Activated CD4-positive, alpha-beta T cell treated with anti-CD3 and anti-CD28 coated beads, Interleukin-2, amount 50 U/mL, for 24 hours (primary cell): ENCODE measurements around the gene RRM1.
"Not testable (repeated sequence)": the region's sequence is repeated elsewhere in the genome, so short reads cannot be mapped to it uniquely, and the experiment has no call there.

Experiments
- DNase-seq, 2 donors: peaks; one replicate each; pipeline ENCODE4 v3.0.0-alpha.2; 2020; ENCODE audit warnings: low read depth in 1 of 2, low spot score in 1 of 2

Gene RRM1

GRCh38 chr11:4094348-4095291 lies at the start of gene RRM1:
RRM1 (plus strand) TSS chr11:4094799; CDS start chr11:4095013, 214 bp downstream.
- peak; percentile 92 to 93 for DNase-seq

DNA sequence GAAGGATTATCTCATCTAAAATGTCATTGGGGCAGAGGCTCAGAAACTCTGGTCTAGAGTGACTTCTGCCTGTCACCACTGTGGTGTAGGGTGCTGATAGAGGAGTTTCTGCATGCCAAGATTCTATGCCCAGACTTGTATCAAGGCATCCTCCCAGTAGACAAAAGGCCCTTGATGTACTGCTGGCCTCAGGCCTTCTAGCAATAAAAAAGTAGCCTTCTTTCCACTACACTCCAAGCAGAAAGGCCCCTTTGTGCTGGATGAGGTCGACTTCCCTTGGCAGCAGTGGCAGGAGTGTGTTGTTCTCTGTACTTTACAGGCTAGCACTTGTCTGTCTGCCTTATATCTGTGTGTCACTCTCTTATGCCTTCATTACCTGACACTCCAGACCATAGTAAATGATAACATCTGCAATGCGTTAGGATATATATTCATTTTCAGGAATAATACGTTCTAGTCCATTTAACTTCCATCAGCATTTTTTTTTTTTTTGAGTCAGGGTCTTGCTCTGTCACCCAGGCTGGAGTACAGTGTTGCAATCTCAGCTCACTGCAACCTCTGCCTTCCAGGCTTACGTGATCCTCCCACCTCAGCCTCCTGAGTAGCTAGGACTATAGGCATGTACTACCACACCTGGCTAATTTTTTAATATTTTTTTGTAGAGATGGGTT lies 49.5 kb upstream of the RRM1 start:
- DNase-seq = no peak

- DNase-seq = no peak
Observed at GRCh38 chr11:4048340-4048739, 46.3 kb upstream of the RRM1 start.

GRCh38 chr11:4049006-4049405 lies 45.6 kb upstream of the RRM1 start:
- no peak for DNase-seq

DNA sequence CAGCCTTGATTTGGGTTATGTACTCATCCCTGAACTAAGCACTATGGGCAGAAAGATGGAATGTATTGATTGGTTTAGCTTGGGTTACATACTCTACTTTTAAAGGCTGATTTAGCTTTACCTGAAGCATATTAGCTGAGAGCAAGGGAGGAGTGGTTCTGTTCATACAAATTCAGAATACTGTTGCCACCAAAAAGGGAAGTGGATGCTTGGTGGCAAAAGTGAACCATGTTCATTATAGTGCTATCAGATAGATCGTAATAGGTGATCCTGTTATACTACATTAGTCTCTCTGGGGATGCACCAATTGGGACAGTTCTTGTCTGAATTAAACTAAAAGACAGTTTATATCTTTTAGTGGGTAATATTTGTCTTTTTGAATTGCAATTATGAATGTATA lies 44.5 kb upstream of the RRM1 start:
- DNase-seq = no peak

DNA sequence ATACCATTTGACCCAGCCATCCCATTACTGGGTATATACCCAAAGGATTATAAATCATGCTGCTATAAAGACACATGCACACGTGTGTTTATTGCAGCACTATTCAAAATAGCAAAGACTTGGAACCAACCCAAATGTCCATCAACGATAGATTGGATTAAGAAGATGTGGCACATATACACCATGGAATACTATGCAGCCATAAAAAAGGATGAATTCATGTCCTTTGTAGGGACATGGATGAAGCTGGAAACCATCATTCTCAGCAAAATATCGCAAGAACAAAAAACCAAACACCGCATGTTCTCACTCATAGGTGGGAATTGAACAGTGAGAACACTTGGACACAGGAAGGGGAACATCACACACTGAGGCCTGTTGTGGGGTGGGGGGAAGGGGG lies 41.4 kb upstream of the RRM1 start:
- DNase-seq = not testable (repeated sequence)

- no peak for DNase-seq
Observed at GRCh38 chr11:4054643-4055042, 40.0 kb upstream of the RRM1 start.

GRCh38 chr11:4059424-4059823 lies 35.2 kb upstream of the RRM1 start:
- DNase-seq = no peak

DNA sequence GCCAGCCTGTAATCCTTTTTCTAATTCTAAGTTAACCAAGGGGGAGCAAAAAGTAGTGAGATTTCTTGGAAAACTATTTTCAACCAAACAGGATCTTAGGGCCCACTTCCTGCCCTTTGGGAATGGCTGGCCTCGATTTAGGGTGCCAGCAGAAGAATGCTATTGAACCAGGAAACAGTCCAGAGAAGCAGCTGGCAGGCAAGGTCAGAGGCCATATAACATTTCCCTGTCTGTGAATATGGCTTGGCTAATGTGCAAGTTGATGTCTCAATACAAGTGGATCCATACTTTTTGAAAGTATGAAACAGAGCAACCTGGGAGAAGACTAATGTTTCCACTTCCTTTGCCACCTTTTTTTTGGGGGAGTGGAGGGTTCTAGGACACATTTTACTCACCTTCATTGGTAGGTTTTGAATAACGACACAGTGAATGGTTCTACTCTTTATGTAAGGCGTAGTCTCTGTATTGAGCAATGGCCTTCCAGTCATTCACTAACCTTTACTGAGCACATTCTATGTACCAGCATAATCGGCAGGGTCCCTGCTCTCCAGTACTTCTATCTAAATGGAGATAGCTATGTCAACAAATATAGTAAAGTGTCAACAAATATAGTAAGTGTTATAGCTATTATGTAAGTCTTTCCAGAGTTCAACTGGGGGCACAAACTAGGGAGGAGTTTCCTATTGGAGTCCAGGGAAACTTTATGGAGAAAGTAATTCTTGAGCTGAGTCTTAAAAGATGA lies 34.2 kb upstream of the RRM1 start:
- DNase-seq = no peak

GRCh38 chr11:4061700-4062099 lies 32.9 kb upstream of the RRM1 start:
- no peak for DNase-seq

GRCh38 chr11:4063348-4063747 lies 31.3 kb upstream of the RRM1 start:
- no peak for DNase-seq

- no peak for DNase-seq
Observed at GRCh38 chr11:4064278-4064955, 30.2 kb upstream of the RRM1 start.

GRCh38 chr11:4065086-4065485 lies 29.5 kb upstream of the RRM1 start:
- no peak for DNase-seq

GRCh38 chr11:4065601-4066377 lies 28.8 kb upstream of the RRM1 start:
- DNase-seq = no peak

- DNase-seq = no peak
Observed at GRCh38 chr11:4066910-4067309, 27.7 kb upstream of the RRM1 start.

DNA sequence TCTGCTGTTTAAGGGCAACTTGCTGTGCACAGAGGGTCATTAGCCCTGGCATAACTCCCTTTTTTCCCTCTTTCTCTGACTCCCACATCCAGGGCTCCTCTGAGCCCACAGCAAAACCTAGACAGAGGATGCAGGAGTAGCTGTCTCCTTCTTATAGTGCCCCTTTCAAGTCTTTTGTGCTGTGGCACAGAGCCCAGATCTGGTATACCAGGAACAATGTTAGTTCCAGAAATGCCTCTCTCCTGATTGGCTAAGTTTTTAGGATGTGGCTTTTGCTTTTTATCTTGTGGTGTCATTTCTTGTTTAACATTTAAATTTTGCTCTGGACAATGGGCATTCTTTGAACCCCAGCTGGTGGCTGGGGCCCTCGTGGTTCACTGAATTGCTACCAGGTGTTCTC lies 25.6 kb upstream of the RRM1 start:
- DNase-seq = no peak

DNA sequence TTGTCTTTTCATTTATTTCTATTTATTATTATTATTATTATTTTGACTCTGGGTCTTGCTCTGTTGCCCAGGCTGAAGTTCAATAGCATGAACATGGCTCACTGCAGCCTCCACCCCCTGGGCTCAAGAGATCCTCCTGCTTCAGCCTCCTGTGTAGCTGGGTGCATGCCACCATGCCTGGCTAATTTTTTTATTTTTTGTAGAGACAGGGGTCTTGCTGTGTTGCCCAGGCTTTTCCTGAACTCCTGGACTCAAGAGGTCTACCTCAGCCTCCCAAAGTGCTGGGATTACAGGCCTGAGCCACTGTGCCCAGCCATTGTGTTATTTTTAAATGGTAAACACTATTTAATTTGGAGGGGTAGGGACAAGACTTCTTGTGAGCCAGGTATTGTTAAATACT lies 23.3 kb upstream of the RRM1 start:
- no peak for DNase-seq

- DNase-seq = no peak
Observed at GRCh38 chr11:4071914-4072313, 22.7 kb upstream of the RRM1 start.

DNA sequence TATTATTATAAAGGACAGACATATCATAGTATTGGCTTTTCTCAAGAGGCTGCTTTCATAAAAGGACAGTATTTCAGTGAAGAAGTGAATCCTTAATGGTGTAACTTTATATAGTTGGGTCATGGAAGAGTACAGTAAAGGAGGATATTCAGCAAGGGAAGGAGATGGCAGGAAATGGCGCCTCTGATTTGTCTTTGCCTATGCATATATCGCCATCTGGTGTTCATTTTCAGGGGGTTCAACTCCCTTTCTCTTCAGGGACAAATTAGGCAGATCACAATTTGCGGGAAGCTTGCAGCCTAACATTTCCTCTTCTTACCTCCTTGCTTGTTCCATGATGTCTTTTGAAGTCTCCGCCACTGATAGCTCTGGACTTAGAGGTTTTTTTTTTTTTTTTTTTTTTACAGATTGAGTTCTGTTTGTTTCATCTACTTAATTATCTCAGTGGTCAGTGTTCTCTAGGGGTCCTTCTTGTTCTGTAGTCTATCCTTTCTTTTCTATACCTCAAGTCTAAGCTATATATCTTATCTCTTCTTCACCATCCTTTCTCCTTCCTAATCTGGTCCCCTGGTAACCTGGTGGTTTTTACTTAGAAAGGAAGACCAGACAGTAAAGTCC lies 21.8 kb upstream of the RRM1 start:
- peak in 1 of 2 donors; percentile 63 for DNase-seq

DNA sequence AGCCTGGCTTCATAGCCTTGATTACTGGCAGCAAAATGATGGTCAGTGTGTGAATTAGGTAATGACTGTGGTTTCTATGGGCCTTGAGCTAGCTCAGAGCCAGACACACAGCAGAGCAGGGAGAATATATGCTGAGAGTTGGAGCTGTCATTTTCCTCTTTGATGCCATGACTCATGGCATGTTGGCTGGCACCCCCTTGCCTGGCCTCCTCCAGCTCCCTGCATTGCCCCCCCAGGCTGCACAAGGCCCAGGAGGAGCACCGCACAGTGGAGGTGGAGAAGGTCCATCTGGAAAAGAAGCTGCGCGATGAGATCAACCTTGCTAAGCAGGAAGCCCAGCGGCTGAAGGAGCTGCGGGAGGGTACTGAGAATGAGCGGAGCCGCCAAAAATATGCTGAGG lies 20.3 kb upstream of the RRM1 start:
- no peak for DNase-seq
